T-cell (primary cell): ENCODE measurements around the gene MAP4K4. TPM values are rescaled to one million over a fixed set of nuclear protein-coding genes. Genes with fewer than 3 reads are reported as not detected.

Experiments used
- ATAC-seq, 4 experiments: fragments of 200-7000 bp in 3 of 4; fragments of 150-1000 bp in 1 of 4; cut with Tn5 transposase; replicated peaks in 1 of 4; 1 replicate in 3 of 4; 2 replicates in 1 of 4; pipeline ENCODE4 v1.10.0; 2021; ENCODE audit warnings: moderate library complexity in 3 of 4, mild to moderate bottlenecking in 2 of 4, moderate number of reproducible peaks in 1 of 4
- CTCF ChIA-PET, 2 donors: fragments of 300-600 bp; sonication (Branson Sonifier 250); formaldehyde crosslinking; loops; one replicate each; lab custom pipeline; 2022; ENCODE audit warnings: antibody characterized with exemption in 2 of 2; lab: Charles Lee
- POLR2A ChIA-PET, 2 donors: fragments of 300-600 bp; sonication (Branson Sonifier 250); formaldehyde crosslinking; loops; one replicate each; lab custom pipeline; 2022; ENCODE audit warnings: antibody characterized with exemption in 2 of 2; lab: Charles Lee
- DNase-seq, 35 experiments: peaks; one replicate each; pipeline versions ENCODE4 v3.0.0 to v3.0.0-alpha.2; 2013 to 2023
- H3K27ac ChIP-seq: one replicate; pipeline ENCODE4 v1.5.1; 2013; ENCODE audit warnings: low read length
- H3K27me3 ChIP-seq, 2 experiments: replicated peaks in 1 of 2; 1 replicate in 1 of 2; 2 replicates in 1 of 2; pipeline versions ENCODE4 v1.6.1 to v1.7.0; 2013; ENCODE audit warnings: low read length in 1 of 2, mixed read lengths in 1 of 2; ENCODE audit not compliant: control insufficient read depth in 2 of 2, insufficient read depth in 2 of 2; ENCODE audit errors: extremely low read depth in 1 of 2
- H3K36me3 ChIP-seq, 2 donors: 1 replicate in 1 of 2; 2 replicates in 1 of 2; pipeline versions ENCODE4 v1.6.1 to v1.7.0; 2013; ENCODE audit warnings: low read length in 1 of 2; ENCODE audit not compliant: control insufficient read depth in 2 of 2, insufficient read depth in 1 of 2; ENCODE audit errors: extremely low read depth in 1 of 2
- H3K4me1 ChIP-seq, 2 experiments: 1 replicate in 1 of 2; 2 replicates in 1 of 2; pipeline versions ENCODE4 v1.6.1 to v1.7.0; 2013; ENCODE audit warnings: low read length in 2 of 2, mixed read lengths in 1 of 2; ENCODE audit not compliant: insufficient read depth in 2 of 2, control insufficient read depth in 1 of 2; ENCODE audit errors: extremely low read depth in 1 of 2
- H3K4me3 ChIP-seq, 2 donors: 1 replicate in 1 of 2; 2 replicates in 1 of 2; pipeline versions ENCODE4 v1.5.1 to v1.7.0; 2013; ENCODE audit warnings: mild to moderate bottlenecking in 2 of 2, low read length in 1 of 2, moderate library complexity in 1 of 2; ENCODE audit not compliant: control insufficient read depth in 1 of 2; ENCODE audit errors: extremely low read depth in 1 of 2
- H3K9me3 ChIP-seq: 2 replicates; pipeline ENCODE4 v1.7.0; 2013
- H3K27ac Mint-ChIP-seq, 2 donors: one replicate each; pipeline ENCODE4 v1.8.0; 2020 to 2021; ENCODE audit warnings: mild to moderate bottlenecking in 2 of 2, mixed read lengths in 2 of 2
- H3K27me3 Mint-ChIP-seq, 2 donors: one replicate each; pipeline ENCODE4 v1.8.0; 2021 to 2022; ENCODE audit warnings: mixed read lengths in 2 of 2
- H3K36me3 Mint-ChIP-seq: one replicate; pipeline ENCODE4 v1.8.0; 2021; ENCODE audit warnings: mixed read lengths
- H3K4me1 Mint-ChIP-seq, 3 donors: one replicate each; pipeline ENCODE4 v1.8.0; 2020 to 2022; ENCODE audit warnings: mixed read lengths in 3 of 3, mild to moderate bottlenecking in 1 of 3
- H3K4me3 Mint-ChIP-seq, 3 donors: one replicate each; pipeline ENCODE4 v1.8.0; 2020 to 2022; ENCODE audit warnings: mild to moderate bottlenecking in 3 of 3, mixed read lengths in 3 of 3, moderate library complexity in 3 of 3
- H3K9me3 Mint-ChIP-seq, 3 donors: one replicate each; pipeline ENCODE4 v1.8.0; 2020 to 2022; ENCODE audit warnings: mixed read lengths in 3 of 3
- WGBS: methylation state at CpG from one replicate; pipeline ENCODE4 v1.1.5; 2013; ENCODE audit warnings: missing lambda C conversion rate; ENCODE audit not compliant: insufficient coverage; 5-methylcytosine and 5-hydroxymethylcytosine counted together
- total RNA-seq, 35 experiments: library from RNA in 6 of 35; stranded (reverse) in 6 of 35; fragments of 120-200 nt in 1 of 35; gene quantifications; one replicate each; pipeline versions ENCODE4 v1.2.1 to v1.2.4 and lab custom pipeline; 2013 to 2026

The MAP4K4 gene
- total RNA-seq, 5 donors from 2014 or later (not counting 1 experiment from before 2014, with no cell fraction given) = 84.2 to 148 (median 93.2) TPM

GRCh38 chr2:101841679-101842327 is 144.3 kb downstream of the MAP4K4 start:
- H3K27me3 Mint-ChIP-seq = no peaks in the 10 kb centered on the region
- H3K9me3 Mint-ChIP-seq = no peaks in the 10 kb centered on the region
- H3K4me1 Mint-ChIP-seq = peaks cover 36 to 47% (median 40%) of the 10 kb centered on the region in 3 donors
- no peak for ATAC-seq
- H3K27ac ChIP-seq = no peak overlapping the region
- H3K27ac Mint-ChIP-seq = peak overlapping the region; percentile 35 to 41
- H3K4me3 ChIP-seq = no peak overlapping the region
- peaks cover 12 to 89% of the 10 kb centered on the region in 2 donors for H3K36me3 ChIP-seq
- H3K4me1 ChIP-seq = peaks cover 7% of the 10 kb centered on the region in 2 experiments
- no peaks in the 10 kb centered on the region for H3K27me3 ChIP-seq
- peaks cover 80% of the 10 kb centered on the region for H3K36me3 Mint-ChIP-seq
- H3K9me3 ChIP-seq = no peaks in the 10 kb centered on the region
- ChIA-PET POLR2A (no interaction called here), CTCF (no interaction called here)
- peak overlapping the region in 1 of 3 donors; percentile 20 for H3K4me3 Mint-ChIP-seq
- DNase-seq = no peak
- WGBS = 91% methylated on average over 4 of the region's 5 CpGs

GRCh38 chr2:101842471-101842870 is 145.0 kb downstream of the MAP4K4 start:
- H3K4me3 Mint-ChIP-seq = peak overlapping the region in 1 of 3 donors; percentile 20
- H3K4me1 Mint-ChIP-seq = peaks cover 36 to 47% (median 40%) of the 10 kb centered on the region in 3 donors
- no peak overlapping the region for H3K27ac ChIP-seq

DNA sequence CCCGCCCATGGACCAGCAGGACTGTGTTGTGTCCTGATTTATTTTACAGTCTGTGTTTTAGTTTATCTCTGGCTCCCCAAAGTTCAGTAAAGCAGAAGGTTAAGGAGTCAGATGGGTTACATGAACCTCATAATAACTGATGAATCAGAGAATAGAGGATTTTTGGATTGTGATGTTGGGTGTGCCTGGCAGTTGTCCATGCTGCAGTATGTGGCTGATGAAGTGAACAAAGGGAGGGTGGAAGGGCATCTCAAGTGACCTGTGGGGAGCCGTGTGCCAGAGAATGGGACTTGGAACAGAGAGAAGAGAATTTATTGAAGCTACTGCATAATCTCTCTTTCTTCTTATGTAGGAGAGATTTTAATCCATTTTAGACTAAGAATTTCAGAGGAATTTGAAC is 145.5 kb downstream of the MAP4K4 start:
- H3K9me3 ChIP-seq = no peaks in the 10 kb centered on the region
- Mint-ChIP-seq H3K9me3 (no peaks in the 10 kb centered on the region), H3K4me3 (peak overlapping the region in 1 of 3 donors; percentile 20), H3K27me3 (no peaks in the 10 kb centered on the region), H3K27ac (peak overlapping the region in 1 of 2 donors; percentile 51), H3K4me1 (peaks cover 36 to 45% (median 40%) of the 10 kb centered on the region in 3 donors), H3K36me3 (peaks cover 70% of the 10 kb centered on the region)
- WGBS = 100% methylated on average over 1 of the region's 2 CpGs
- no peak overlapping the region for H3K27ac ChIP-seq
- CTCF ChIA-PET = no interaction called here
- peaks cover 5 to 85% of the 10 kb centered on the region in 2 donors for H3K36me3 ChIP-seq
- no peak overlapping the region for H3K4me3 ChIP-seq
- H3K4me1 ChIP-seq = peaks cover 7% of the 10 kb centered on the region in 2 experiments
- no peak for DNase-seq
- no peak for ATAC-seq
- POLR2A ChIA-PET = no interaction called here
- H3K27me3 ChIP-seq = no peaks in the 10 kb centered on the region

More at GRCh38 chr2:101842471-101842870, 145.0 kb downstream of the MAP4K4 start:
- 29% methylated on average over 1 of the region's 1 CpG for WGBS
- DNase-seq (no peak), ATAC-seq (peak in 1 of 4 experiments; percentile 20)
- Mint-ChIP-seq H3K36me3 (peaks cover 76% of the 10 kb centered on the region), H3K27me3 (no peaks in the 10 kb centered on the region), H3K9me3 (no peaks in the 10 kb centered on the region), H3K27ac (peak overlapping the region; percentile 35 to 41)
- H3K36me3 ChIP-seq = peaks cover 6 to 85% of the 10 kb centered on the region in 2 donors
- no peaks in the 10 kb centered on the region for H3K27me3 ChIP-seq
- ChIA-PET POLR2A (no interaction called here), CTCF (no interaction called here)
- peaks cover 7% of the 10 kb centered on the region in 2 experiments for H3K4me1 ChIP-seq
- no peaks in the 10 kb centered on the region for H3K9me3 ChIP-seq
- no peak overlapping the region for H3K4me3 ChIP-seq

DNA sequence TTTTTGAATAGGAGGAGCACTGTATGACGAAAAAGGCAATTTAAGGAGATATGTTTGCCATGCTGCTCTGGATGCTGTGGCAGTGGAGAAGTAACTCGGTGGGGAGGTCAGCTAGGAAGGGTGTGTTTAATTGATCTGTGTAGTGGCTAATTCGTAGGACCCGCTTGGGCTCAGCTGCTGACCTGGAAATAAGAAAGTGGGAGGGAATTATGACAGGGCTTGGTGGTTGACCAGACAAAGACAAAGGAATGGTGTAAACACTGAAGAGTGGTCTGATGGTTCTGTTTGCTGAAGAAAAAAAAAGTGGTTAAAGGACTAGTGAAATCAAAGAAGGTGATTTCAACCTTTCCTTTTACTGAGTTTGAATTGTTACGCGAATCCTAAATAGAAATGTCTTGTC is 146.0 kb downstream of the MAP4K4 start:
- ChIA-PET CTCF (no interaction called here), POLR2A (no interaction called here)
- Histone ChIP-seq H3K4me3 (no peak overlapping the region), H3K27me3 (no peaks in the 10 kb centered on the region), H3K9me3 (no peaks in the 10 kb centered on the region), H3K4me1 (peaks cover 7% of the 10 kb centered on the region in 2 experiments), H3K36me3 (peaks cover 5 to 86% of the 10 kb centered on the region in 2 donors), H3K27ac (no peak overlapping the region)
- no peaks in the 10 kb centered on the region for H3K9me3 Mint-ChIP-seq
- WGBS = 100% methylated on average over 4 of the region's 6 CpGs
- DNase-seq = no peak
- H3K36me3 Mint-ChIP-seq = peaks cover 66% of the 10 kb centered on the region
- H3K4me1 Mint-ChIP-seq = peaks cover 36 to 41% (median 40%) of the 10 kb centered on the region in 3 donors
- no peak overlapping the region for H3K4me3 Mint-ChIP-seq
- no peak for ATAC-seq
- peak overlapping the region; percentile 7 to 18 for H3K27ac Mint-ChIP-seq
- H3K27me3 Mint-ChIP-seq = no peaks in the 10 kb centered on the region

- ChIA-PET POLR2A (no interaction called here), CTCF (no interaction called here)
- H3K27me3 Mint-ChIP-seq = no peaks in the 10 kb centered on the region
- peaks cover 38 to 45% (median 42%) of the 10 kb centered on the region in 3 donors for H3K4me1 Mint-ChIP-seq
- no peak overlapping the region for H3K4me3 Mint-ChIP-seq
- Histone ChIP-seq H3K27me3 (no peaks in the 10 kb centered on the region), H3K4me1 (peaks cover 7% of the 10 kb centered on the region in 2 experiments), H3K9me3 (no peaks in the 10 kb centered on the region), H3K27ac (no peak overlapping the region), H3K36me3 (peaks cover 5 to 87% of the 10 kb centered on the region in 2 donors), H3K4me3 (no peak overlapping the region)
- 95% methylated on average over 8 of the region's 12 CpGs for WGBS
- no peaks in the 10 kb centered on the region for H3K9me3 Mint-ChIP-seq
- no peak overlapping the region for H3K27ac Mint-ChIP-seq
- peaks cover 65% of the 10 kb centered on the region for H3K36me3 Mint-ChIP-seq
- ATAC-seq (no peak), DNase-seq (no peak)
These were observed 146.6 kb downstream of the MAP4K4 start for GRCh38 chr2:101844055-101844635.

DNA sequence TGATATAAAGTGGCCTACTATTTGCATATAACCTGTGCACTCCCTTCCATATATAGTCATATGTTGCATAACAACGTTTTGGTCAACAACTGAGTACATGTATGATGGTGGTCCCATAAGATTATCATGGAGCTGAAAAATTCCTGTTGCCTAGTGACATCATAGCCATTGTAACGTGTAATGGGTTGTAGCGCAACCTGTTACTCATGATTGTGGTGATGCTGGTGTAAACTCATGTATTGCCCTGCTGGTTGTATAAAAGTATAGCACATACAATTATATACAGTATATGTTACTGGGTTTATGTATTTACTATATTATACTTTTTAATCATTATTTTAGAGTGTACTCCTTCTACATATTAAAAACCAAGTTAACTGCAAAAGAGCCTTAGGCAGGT is 149.5 kb downstream of the MAP4K4 start:
- no CpG with 5 or more reads among the region's 3 CpGs for WGBS
- Mint-ChIP-seq H3K4me3 (no peak overlapping the region), H3K27me3 (no peaks in the 10 kb centered on the region), H3K4me1 (peaks cover 22 to 29% (median 26%) of the 10 kb centered on the region in 3 donors), H3K27ac (no peak overlapping the region), H3K9me3 (no peaks in the 10 kb centered on the region), H3K36me3 (peaks cover 46% of the 10 kb centered on the region)
- ChIA-PET POLR2A (interaction anchor here in 1 of 2 donors (0.6 kb wide), 1 partner anchor 430 kb away, joined by 3 read pairs; no protein-coding TSS in a partner anchor), CTCF (interaction anchor here (0.6 to 1.7 kb wide), 5 partner anchors 15 to 428 kb away, joined by 3 to 6 read pairs (median 3); no protein-coding TSS in a partner anchor)
- peaks cover 5 to 90% of the 10 kb centered on the region in 2 donors for H3K36me3 ChIP-seq
- ATAC-seq (no peak), DNase-seq (no peak)
- peaks cover 5 to 6% of the 10 kb centered on the region in 2 experiments for H3K4me1 ChIP-seq
- H3K27ac ChIP-seq = no peak overlapping the region
- H3K4me3 ChIP-seq = no peak overlapping the region
- no peaks in the 10 kb centered on the region for H3K9me3 ChIP-seq
- H3K27me3 ChIP-seq = no peaks in the 10 kb centered on the region
